Endodermal cell (in vitro differentiated cells): ENCODE data around the gene SLC6A12. TPM values are rescaled to one million over a fixed set of nuclear protein-coding genes. Genes with fewer than 3 reads are reported as not detected.

Experiments used
- DNase-seq: peaks from one replicate; pipeline ENCODE4 v3.0.0-alpha.2; 2017
- H3K27ac ChIP-seq: 2 replicates; pipeline ENCODE4 v1.5.1; 2013; ENCODE audit warnings: mild to moderate bottlenecking, low read depth, low read length, moderate library complexity
- H3K27me3 ChIP-seq: 2 replicates; pipeline ENCODE4 v1.6.1; 2013; ENCODE audit warnings: mild to moderate bottlenecking, low read length, moderate library complexity; ENCODE audit not compliant: insufficient read depth, control insufficient read depth, poor library complexity, severe bottlenecking
- H3K36me3 ChIP-seq: 2 replicates; pipeline ENCODE4 v1.7.0; 2013; ENCODE audit warnings: mild to moderate bottlenecking, low read length, moderate library complexity; ENCODE audit not compliant: control insufficient read depth, insufficient read depth
- H3K4me1 ChIP-seq: one replicate; pipeline ENCODE4 v1.7.0; 2013; ENCODE audit warnings: low read length; ENCODE audit not compliant: control insufficient read depth, insufficient read depth
- H3K4me3 ChIP-seq: 2 replicates; pipeline ENCODE4 v1.5.1; 2013; ENCODE audit warnings: mild to moderate bottlenecking, low read length, moderate library complexity
- H3K9ac ChIP-seq: 2 replicates; pipeline ENCODE4 v1.6.1; 2013; ENCODE audit warnings: mild to moderate bottlenecking, low read length, moderate library complexity; ENCODE audit not compliant: poor library complexity, severe bottlenecking; ENCODE audit errors: extremely low read depth
- H3K9me3 ChIP-seq: 2 replicates; pipeline ENCODE4 v1.6.1; 2013; ENCODE audit warnings: mild to moderate bottlenecking, low read length, moderate library complexity; ENCODE audit not compliant: control insufficient read depth
- H3K27ac Mint-ChIP-seq: 2 replicates; pipeline ENCODE4 v1.8.0; 2020; ENCODE audit warnings: mixed read lengths
- H3K27me3 Mint-ChIP-seq: 2 replicates; pipeline ENCODE4 v1.8.0; 2021; ENCODE audit warnings: mild to moderate bottlenecking, mixed read lengths; ENCODE audit not compliant: insufficient read depth
- H3K36me3 Mint-ChIP-seq: 2 replicates; pipeline ENCODE4 v1.8.0; 2020; ENCODE audit warnings: low read depth, mixed read lengths
- H3K4me1 Mint-ChIP-seq: 2 replicates; pipeline ENCODE4 v1.8.0; 2020; ENCODE audit warnings: mixed read lengths
- H3K4me3 Mint-ChIP-seq: 2 replicates; pipeline ENCODE4 v1.8.0; 2020; ENCODE audit warnings: mild to moderate bottlenecking, moderate library complexity, mixed read lengths
- H3K9me3 Mint-ChIP-seq: 2 replicates; pipeline ENCODE4 v1.8.0; 2020; ENCODE audit warnings: mild to moderate bottlenecking, mixed read lengths
- CTCF ChIP-seq: fragments of 200-600 bp; sonication (generic); conservative IDR thresholded peaks from 2 replicates; pipeline ENCODE4 v1.5.0; 2021; ENCODE audit warnings: antibody characterized with exemption, mild to moderate bottlenecking
- WGBS, 2 experiments: methylation state at CpG; one replicate each; pipeline versions ENCODE4 v1.1.5 to v1.1.7; 2013; ENCODE audit warnings: missing lambda C conversion rate in 2 of 2, mixed read lengths in 1 of 2; ENCODE audit not compliant: insufficient coverage in 1 of 2, insufficient read length in 1 of 2; 5-methylcytosine and 5-hydroxymethylcytosine counted together
- total RNA-seq, 2 donors: library from RNA; stranded (reverse); fragmentation: NEBNext Ultra II Directional in 1 of 2; extraction: Animal tissue kit (Norgen Biotek cat#: 25700) in 1 of 2; gene quantifications; 2 replicates in 1 of 2; 3 replicates in 1 of 2; pipeline ENCODE4 v1.2.1, GENCODE V29; 2021

Gene SLC6A12
- total RNA-seq, 2 donors from 2014 or later = 0.58 to 1.3 TPM

GRCh38 chr12:172732-173161, 41.2 kb downstream of the SLC6A12 start:
- H3K27me3 ChIP-seq = no peaks in the 10 kb centered on the region
- 85 to 93% methylated on average over 15 of the region's 15 CpGs for WGBS, 2 experiments
- no peaks in the 10 kb centered on the region for H3K4me1 ChIP-seq
- DNase-seq = no peak
- H3K27ac ChIP-seq = no peak overlapping the region
- Mint-ChIP-seq H3K4me3 (no peak overlapping the region), H3K4me1 (peaks cover 33% of the 10 kb centered on the region), H3K27me3 (peaks cover 1% of the 10 kb centered on the region), H3K36me3 (no peaks in the 10 kb centered on the region), H3K9me3 (no peaks in the 10 kb centered on the region), H3K27ac (no peak overlapping the region)
- H3K9ac ChIP-seq = no peak overlapping the region
- H3K9me3 ChIP-seq = no peaks in the 10 kb centered on the region
- H3K4me3 ChIP-seq = no peak overlapping the region
- no peak for TF ChIP-seq CTCF
- no peaks in the 10 kb centered on the region for H3K36me3 ChIP-seq

DNA sequence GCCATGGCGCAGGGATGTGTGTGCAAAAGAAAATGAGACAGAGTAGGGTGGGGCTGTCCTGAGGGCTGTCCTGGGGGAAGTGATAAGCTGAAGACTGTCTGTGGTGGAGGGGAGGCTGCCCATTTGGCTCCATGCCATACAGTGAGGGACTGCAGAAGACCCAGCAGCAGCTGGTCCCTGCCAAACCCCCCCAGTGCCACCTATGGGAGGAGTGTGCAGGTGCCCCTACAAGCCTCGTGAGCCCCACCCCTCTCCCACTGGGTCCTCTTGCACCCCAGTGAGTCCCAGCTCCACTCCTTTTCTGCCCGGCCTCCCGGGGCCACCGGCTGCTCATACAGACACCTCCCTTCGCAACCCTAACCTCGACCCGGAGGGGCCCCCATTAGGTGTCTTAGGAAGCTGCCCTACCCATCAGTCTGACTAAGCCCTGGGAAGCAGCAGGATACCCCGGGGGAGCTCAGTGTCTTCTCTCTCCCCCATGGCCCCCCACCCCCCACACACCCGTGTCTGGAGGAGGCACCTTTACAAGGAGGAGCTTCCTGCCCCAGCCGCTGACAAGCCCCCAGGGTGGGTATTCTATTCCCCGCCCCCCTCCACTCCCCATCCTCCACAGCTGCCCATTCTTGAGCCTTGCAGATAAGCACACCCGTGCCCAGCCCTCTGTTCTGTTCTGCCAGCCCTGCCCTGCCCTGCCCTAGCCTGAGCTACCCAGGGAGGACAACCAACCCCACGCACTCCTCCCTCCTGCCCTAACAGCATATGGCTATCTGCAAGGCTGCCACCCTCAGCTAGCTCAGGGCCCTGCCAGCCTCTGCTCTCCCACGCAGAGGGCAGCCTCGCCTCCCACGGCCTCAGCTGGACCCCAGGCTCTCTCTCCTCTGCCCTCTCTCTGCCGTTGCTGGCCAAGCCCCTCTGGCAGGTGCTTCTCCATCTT, 41.9 kb downstream of the SLC6A12 start:
- no peak overlapping the region for H3K27ac Mint-ChIP-seq
- H3K27me3 Mint-ChIP-seq = peaks cover 1% of the 10 kb centered on the region
- TF ChIP-seq CTCF = no peak

DNA sequence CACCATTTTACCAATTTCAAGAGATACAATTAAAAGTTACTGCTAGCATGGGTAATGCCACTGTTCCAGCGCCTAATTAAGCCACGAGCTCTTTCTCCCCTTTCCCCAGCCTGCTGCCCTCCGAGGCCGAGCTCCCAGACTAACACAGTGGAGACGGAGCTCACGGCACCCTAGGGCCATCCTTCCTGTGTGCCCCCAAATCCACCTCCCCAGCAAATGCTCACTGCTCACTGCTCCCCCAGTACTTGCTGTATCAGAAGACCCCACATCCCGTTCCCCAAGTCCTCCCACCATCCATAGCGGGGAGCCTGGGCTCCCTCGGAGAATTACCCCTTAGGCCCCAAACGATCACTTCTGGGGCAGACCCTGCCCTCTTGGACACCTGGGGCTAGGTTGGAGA, 42.7 kb downstream of the SLC6A12 start:
- H3K27ac Mint-ChIP-seq = no peak overlapping the region

More for the DNA sequence above, 41.9 kb downstream of the SLC6A12 start:
- no peaks in the 10 kb centered on the region for H3K9me3 Mint-ChIP-seq
- H3K9ac ChIP-seq = no peak overlapping the region
- H3K4me1 ChIP-seq = no peaks in the 10 kb centered on the region
- no peak for DNase-seq
- no peak overlapping the region for H3K4me3 ChIP-seq
- no peak overlapping the region for H3K27ac ChIP-seq
- H3K4me3 Mint-ChIP-seq = no peak overlapping the region
- WGBS, 2 experiments = 85 to 90% methylated on average over 6 to 18 of the region's 18 CpGs
- no peaks in the 10 kb centered on the region for H3K9me3 ChIP-seq
- peaks cover 40% of the 10 kb centered on the region for H3K4me1 Mint-ChIP-seq
- H3K36me3 Mint-ChIP-seq = no peaks in the 10 kb centered on the region
- H3K27me3 ChIP-seq = no peaks in the 10 kb centered on the region
- no peaks in the 10 kb centered on the region for H3K36me3 ChIP-seq

More for the DNA sequence above, 42.7 kb downstream of the SLC6A12 start:
- no peaks in the 10 kb centered on the region for H3K36me3 ChIP-seq
- H3K4me3 ChIP-seq = no peak overlapping the region
- Mint-ChIP-seq H3K27me3 (peaks cover 1% of the 10 kb centered on the region), H3K36me3 (no peaks in the 10 kb centered on the region), H3K9me3 (no peaks in the 10 kb centered on the region), H3K4me3 (no peak overlapping the region), H3K4me1 (peaks cover 41% of the 10 kb centered on the region)
- H3K9me3 ChIP-seq = no peaks in the 10 kb centered on the region
- H3K27ac ChIP-seq = no peak overlapping the region
- TF ChIP-seq CTCF = no peak
- no peaks in the 10 kb centered on the region for H3K4me1 ChIP-seq
- no peak overlapping the region for H3K9ac ChIP-seq
- DNase-seq = no peak
- H3K27me3 ChIP-seq = no peaks in the 10 kb centered on the region
- 80 to 87% methylated on average over 6 to 10 of the region's 10 CpGs for WGBS, 2 experiments
